GM12874 (cell line): ENCODE results near the gene BCR.

Experiments used
- TF ChIP-seq, protein P1 (sequence below): IDR thresholded peaks from 2 replicates; pipeline ENCODE4 v1.5.1; 2011; ENCODE audit warnings: low read depth, mild to moderate bottlenecking, control low read depth, low read length, moderate library complexity; ENCODE audit not compliant: insufficient read depth

Gene BCR

DNA sequence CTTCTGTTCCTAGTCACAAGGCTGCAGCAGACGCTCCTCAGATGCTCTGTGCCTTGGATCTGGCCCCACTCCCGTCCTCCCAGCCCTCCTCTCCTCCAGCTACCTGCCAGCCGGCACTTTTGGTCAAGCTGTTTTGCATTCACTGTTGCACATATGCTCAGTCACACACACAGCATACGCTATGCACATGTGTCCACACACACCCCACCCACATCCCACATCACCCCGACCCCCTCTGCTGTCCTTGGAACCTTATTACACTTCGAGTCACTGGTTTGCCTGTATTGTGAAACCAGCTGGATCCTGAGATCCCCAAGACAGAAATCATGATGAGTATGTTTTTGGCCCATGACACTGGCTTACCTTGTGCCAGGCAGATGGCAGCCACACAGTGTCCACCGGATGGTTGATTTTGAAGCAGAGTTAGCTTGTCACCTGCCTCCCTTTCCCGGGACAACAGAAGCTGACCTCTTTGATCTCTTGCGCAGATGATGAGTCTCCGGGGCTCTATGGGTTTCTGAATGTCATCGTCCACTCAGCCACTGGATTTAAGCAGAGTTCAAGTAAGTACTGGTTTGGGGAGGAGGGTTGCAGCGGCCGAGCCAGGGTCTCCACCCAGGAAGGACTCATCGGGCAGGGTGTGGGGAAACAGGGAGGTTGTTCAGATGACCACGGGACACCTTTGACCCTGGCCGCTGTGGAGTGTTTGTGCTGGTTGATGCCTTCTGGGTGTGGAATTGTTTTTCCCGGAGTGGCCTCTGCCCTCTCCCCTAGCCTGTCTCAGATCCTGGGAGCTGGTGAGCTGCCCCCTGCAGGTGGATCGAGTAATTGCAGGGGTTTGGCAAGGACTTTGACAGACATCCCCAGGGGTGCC lies 109.8 kb downstream of the BCR start:
- TF ChIP-seq, protein P1, sequence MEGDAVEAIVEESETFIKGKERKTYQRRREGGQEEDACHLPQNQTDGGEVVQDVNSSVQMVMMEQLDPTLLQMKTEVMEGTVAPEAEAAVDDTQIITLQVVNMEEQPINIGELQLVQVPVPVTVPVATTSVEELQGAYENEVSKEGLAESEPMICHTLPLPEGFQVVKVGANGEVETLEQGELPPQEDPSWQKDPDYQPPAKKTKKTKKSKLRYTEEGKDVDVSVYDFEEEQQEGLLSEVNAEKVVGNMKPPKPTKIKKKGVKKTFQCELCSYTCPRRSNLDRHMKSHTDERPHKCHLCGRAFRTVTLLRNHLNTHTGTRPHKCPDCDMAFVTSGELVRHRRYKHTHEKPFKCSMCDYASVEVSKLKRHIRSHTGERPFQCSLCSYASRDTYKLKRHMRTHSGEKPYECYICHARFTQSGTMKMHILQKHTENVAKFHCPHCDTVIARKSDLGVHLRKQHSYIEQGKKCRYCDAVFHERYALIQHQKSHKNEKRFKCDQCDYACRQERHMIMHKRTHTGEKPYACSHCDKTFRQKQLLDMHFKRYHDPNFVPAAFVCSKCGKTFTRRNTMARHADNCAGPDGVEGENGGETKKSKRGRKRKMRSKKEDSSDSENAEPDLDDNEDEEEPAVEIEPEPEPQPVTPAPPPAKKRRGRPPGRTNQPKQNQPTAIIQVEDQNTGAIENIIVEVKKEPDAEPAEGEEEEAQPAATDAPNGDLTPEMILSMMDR: peak; percentile 88

DNA sequence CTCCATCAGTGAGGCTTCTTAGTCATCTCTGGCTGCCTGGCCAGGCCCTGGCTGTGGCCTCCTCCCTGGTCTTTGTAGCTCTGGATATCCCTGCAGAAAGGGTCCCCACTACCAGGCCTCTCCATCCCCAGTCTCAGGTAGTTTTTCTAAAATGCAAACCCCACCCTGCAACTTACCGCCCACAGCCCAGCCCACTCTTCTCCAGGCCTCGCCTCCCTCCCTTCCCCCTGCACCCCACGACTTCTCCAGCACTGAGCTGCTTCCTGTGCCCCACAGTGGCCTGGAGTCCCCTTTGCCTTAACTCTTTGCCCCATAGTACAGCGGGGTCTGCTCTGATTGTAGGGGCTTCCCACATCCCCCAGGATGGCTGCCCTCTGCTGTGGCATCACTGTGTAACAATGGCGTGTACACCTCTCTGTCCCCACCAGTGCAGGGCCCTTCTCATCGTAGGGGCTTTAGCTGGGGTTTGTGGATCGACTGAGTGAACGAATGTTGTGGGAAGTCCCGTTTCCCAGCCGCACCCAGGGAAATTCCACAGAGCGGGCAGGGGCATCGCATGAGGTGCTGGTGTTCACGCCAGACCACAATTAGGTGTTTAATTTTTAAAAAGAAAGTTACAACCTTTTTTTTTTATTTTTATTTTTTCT lies 111.6 kb downstream of the BCR start:
- TF ChIP-seq, protein P1: no peak

DNA sequence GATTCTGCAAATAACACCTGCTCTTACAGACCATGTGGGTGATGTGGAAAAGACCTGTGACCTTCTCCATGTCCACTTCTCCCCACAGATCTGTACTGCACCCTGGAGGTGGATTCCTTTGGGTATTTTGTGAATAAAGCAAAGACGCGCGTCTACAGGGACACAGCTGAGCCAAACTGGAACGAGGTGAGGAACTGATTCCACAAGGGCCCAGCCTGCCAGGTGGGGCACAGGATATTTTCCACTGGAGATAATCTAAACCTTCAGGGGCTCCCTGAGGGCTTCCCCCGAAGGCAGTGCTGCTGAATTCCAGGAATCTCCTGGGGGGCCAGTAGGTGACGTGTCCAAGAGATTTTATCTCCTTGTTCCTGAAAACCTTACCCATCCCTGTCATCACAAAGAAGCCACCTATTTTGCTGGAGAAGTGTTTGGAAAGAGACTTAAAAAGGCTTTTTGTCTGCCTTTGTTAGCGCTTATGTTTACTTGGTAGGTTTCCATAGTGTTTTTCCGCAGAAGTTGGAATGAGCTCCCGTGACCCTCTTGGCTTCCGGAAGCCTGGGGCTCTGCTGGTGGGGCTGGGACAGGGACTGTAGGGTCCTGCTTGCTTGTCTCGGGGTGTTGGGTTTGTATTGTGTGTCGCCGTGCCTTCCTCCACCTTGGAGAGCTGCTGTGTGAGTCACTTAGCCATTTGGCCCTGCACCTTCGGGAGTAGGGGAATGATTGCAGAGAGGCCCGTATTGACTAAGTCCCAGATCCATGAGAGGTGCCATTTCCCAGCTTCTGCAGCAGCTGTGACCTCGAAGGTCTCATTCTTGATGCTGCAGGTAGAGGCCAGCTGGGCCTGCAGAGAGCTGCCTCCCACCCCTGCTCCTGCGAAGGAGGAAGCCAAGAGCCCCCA lies 112.4 kb downstream of the BCR start:
- TF ChIP-seq, protein P1: no peak

DNA sequence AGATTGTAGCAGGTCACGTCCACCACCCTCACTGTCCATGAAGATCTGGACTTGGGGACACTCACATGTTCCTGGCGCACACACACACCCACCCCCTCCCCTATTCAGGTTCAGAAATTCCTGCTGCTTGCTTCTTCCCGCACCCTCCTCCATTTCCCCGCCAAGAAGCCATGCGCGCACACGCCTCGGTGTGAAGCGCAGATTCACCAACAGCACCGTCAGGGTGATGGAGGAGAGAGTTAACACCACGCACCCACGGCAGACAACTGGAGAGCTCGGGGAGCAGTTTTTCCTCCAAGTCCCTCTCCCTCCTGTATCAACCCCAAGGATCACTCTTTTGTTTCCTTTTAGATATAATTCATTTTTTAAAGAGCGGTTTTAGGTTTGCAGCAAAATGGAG lies 113.4 kb downstream of the BCR start:
- TF ChIP-seq, protein P1: no peak

DNA sequence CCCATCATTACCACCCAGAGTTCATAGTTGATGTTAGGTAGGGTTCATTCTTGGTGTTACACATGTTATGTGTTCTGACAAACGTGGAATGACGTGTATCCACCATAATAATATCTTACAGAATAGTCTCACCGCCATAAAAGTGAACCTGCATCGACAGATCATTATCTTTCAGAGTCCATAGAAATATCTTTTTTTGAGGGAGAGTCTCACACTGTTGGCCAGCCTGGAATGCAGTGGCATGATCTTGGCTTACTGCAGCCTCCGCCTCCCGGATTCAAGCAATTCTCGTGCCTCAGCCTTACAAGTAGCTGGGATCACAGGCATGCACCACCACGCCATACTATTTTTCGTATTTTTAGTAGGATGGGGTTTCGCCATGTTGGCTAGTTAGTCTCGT lies 113.9 kb downstream of the BCR start:
- TF ChIP-seq, protein P1: no peak

DNA sequence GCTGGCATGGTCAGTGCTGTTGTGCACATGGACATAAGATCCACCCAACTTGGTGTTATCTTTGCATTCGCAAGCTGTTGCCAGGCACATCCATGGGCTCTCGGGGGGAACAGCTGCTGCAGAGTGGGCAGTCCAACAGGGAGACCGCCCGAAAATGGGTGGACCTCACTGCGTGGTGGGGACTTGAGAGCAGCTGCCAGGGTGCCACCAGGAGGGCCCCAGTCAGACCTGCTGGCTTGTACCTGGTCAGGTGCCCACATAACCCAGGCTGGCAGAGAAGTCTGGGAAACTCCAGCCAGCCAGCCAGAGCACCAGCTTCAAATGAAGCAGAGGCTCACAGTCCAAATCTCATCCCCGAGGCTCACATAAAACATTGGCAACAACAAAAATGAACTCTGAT lies 120.2 kb downstream of the BCR start:
- TF ChIP-seq, protein P1: no peak

DNA sequence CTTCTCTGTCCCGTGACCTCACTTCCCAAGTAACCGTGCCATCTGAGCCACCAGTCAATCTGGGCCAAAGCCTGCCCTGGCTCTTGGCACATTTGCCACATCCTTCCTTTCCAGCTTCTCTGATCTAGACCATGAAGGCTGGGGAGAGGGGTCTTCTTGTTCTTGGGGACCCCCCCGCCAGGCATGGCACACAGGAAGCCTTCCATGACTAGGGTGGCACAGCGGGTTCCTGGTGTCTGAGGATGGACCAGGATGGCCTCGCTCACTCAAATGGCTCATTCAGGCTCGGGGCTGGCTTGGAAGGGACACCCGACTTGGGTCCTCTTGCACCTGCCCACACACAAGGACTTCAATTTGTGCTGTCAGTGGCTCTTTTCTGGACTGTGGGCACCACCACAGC lies 121.3 kb downstream of the BCR start:
- TF ChIP-seq, protein P1: no peak
